HG02759 (cell line): ENCODE data around the gene GTSF1L.

Experiments used
- ATAC-seq: cut with Tn5 transposase; IDR thresholded peaks from one replicate; pipeline ENCODE4 v1.9.1; 2021; ENCODE audit warnings: mild to moderate bottlenecking, moderate library complexity; ENCODE audit not compliant: unreplicated experiment

The GTSF1L gene

GRCh38 chr20:43717616-43717995 lies 9.2 kb downstream of the GTSF1L start:
- no peak for ATAC-seq

GRCh38 chr20:43716757-43717615 lies 9.8 kb downstream of the GTSF1L start:
- ATAC-seq: no peak

DNA sequence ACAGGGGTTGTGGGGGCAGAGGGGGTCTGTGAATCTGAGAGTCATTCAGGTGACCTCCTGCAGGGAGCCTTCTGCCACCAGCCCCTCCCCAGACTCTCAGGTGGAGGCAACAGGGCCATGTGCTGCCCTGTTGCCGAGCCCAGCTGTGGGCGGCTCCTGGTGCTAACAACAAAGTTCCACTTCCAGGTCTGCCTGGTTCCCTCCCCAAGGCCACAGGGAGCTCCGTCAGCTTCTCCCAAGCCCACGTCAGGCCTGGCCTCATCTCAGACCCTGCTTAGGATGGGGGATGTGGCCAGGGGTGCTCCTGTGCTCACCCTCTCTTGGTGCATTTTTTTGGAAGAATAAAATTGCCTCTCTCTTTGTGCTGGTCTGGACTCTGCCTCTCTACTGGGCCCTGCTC lies 10.7 kb downstream of the GTSF1L start:
- no peak for ATAC-seq

- ATAC-seq: no peak
Observed at GRCh38 chr20:43715511-43715910, 11.3 kb downstream of the GTSF1L start.

- no peak for ATAC-seq
Observed at GRCh38 chr20:43715044-43715443, 11.8 kb downstream of the GTSF1L start.

- ATAC-seq: peak; percentile 14
Observed at GRCh38 chr20:43711098-43711654, 15.6 kb downstream of the GTSF1L start.

DNA sequence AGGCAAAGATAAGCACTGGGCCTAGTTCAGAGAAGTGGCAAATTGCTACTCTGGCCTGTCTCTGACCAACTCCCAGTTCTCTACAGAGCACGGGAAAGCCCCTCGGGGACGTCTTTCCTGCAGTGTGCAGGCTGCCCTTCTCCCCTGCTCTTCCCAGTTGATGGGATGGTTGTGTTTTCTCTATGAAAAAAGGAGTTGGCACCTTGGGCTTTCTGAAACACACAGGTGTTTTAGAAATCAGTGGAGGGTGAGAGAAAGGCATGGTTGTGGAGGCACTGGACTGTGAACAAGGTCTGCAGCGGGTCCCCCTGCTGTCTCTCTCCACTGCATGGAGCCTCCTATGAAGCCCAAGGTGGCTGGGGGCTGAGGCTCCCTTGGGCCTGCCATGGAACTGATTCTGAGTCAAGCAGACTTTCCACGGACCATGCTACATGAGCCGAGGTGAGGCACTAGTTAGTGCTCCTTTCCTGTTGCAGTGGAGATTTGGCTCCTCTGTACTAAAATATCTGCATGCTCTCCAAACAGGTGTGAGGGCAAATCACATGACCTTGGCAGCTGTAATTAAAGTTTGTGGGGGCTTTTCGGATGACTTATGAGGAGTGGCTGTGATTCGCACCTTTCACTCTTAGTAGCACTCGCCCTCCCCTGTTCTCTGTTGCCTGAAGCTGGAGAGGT lies 16.3 kb downstream of the GTSF1L start:
- peak; percentile 75 for ATAC-seq

DNA sequence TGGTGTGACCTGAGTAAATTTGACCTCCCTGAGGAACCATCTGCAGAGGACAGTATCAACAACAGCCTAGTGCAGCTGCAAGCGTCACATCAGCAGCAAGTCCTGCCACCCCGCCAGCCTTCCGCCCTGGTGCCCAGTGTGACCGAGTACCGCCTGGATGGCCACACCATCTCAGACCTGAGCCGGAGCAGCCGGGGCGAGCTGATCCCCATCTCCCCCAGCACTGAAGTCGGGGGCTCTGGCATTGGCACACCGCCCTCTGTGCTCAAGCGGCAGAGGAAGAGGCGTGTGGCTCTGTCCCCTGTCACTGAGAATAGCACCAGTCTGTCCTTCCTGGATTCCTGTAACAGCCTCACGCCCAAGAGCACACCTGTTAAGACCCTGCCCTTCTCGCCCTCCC lies 24.3 kb downstream of the GTSF1L start:
- no peak for ATAC-seq

- ATAC-seq: no peak
Observed at GRCh38 chr20:43700627-43701026, 26.2 kb downstream of the GTSF1L start.

- ATAC-seq: no peak
Observed at GRCh38 chr20:43699941-43700565, 26.7 kb downstream of the GTSF1L start.

DNA sequence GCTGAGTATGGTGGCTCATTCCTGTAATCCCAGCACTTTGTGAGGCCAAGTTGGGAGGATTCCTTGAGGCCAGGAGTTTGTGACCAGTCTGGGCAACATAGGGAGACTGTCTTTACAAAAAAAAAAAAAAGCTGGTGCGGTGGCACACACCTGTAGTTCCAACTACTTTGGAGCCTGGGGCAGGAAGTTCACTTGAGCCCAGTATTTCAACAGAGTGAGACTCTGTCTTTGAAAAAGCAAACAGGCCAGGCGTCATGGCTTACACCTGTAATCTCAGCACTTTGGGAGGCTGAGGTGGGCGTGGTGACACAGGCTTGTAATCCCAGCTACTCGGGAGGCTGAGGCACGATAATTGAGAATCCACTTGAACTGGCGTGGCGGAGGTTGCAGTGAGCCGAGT lies 31.2 kb downstream of the GTSF1L start:
- no peak for ATAC-seq

- ATAC-seq: no peak
Observed at GRCh38 chr20:43694763-43695162, 32.0 kb downstream of the GTSF1L start.

DNA sequence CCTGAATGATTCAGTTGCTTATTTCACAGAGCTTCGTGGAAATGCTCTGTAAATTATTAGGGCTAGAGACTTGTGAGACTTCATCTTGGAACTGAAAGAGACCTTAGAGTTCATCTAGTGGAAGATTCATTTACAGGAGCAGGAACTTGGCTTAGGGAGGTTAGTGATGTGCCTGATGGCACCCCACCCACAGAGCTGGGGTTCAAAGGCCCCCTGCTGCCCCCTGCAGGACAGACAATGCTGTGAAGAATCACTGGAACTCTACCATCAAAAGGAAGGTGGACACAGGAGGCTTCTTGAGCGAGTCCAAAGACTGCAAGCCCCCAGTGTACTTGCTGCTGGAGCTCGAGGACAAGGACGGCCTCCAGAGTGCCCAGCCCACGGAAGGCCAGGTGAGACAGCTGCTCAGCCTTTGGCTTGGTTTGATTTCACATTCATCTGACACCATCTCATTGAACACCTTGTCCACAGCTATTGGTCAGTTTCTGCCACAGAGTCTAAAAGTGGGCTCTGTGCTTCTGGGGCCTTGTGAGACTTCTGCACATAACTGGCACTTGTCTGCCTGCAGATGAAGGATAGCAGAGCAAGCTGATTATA lies 34.8 kb downstream of the GTSF1L start:
- peak; percentile 49 for ATAC-seq

DNA sequence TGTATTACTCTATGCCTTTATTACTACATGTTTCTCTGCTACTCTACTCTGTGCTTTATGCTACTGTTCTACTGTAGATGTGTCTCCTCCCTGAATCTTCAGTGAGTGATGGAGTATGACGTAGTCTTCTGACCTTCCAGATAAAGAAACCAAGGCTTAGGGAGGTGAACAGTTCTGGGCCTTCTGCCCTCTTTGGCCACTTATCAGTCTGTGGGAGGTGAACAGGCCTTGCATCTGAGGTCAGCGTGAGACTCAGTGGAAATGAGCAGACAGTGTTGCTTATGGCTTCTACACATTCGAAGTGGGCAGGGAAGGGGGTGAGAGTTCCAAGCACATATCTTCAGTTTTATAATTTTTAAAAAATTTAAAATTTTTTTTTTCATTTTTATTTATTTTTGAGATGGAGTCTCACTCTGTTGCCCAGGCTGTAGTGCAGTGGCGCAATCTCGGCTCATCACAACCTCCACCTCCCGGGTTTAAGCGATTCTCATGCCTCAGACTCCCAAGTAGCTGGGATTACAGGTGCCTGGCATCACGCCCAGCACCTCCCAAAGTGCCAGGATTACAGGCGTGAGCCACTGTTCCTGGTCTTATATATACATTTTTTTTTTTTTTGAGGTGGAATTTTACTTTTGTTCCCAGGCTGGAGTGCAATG lies 35.7 kb downstream of the GTSF1L start:
- no peak for ATAC-seq

DNA sequence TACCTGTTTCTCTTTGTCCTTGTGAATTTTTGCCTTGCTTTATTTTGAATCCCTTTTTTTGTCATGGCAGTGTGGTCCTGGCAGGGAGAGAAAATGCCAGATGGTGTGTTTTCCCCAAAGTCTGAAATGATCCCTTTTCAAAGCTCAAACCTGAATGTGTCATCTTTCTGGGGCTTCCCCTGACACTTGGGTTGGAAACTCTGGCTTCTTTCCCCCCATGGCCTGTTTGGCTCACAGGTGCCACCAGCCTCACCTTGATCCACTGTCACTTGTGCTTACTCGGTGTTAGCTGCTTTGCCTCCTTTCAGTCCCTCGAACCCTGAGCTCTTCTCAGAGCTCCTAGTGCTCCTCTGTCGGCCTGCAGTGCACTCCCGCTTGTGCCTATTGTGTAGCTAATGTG lies 37.6 kb downstream of the GTSF1L start:
- ATAC-seq: no peak

GRCh38 chr20:43686820-43687219 lies 40.0 kb downstream of the GTSF1L start:
- no peak for ATAC-seq

- ATAC-seq: no peak
Observed at GRCh38 chr20:43682446-43682845, 44.4 kb downstream of the GTSF1L start.

DNA sequence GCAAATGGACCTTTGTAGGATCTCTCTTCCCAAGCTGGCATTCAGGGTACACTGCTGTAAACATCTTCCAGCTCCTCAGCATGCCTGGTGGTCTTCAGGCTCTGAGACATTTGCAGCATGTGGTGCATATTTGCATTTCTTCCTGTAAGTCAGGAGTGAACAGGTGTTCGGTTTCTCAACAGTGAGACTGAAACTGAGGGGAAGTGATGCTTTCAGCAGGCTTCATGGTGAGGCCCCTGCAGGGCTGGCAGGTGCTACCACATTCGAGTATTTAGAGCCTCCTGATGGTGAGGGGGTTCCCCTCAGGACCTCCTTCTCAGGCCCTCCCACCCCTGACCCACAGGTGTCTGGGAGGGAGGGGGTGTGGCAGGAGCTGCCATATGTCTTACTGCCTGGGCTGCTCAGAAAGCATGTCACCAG lies 44.8 kb downstream of the GTSF1L start:
- ATAC-seq: peak; percentile 90

DNA sequence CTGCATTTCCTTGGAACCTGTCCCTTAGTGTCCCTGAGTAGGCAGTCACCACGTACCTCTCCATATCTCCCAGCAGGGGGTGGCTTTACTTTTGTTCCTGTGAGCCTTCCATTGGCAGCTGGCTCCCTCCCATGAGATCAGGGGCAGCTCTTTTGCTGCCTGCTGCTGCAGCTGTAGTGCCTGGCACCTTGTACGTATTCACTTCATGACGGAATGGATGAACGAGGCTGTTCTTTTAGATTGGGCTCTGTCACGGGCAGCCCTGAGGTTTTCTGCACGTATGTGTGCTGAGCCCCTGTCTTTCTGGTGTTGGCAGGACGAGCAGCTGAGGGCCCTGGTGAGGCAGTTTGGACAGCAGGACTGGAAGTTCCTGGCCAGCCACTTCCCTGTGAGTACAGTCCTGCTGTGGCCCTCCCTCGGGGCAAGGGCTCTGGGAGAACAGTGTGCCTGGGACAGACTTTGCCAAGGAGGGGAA lies 45.3 kb downstream of the GTSF1L start:
- ATAC-seq: peak; percentile 31

GRCh38 chr20:43680981-43681380 lies 45.8 kb downstream of the GTSF1L start:
- peak; percentile 18 for ATAC-seq

DNA sequence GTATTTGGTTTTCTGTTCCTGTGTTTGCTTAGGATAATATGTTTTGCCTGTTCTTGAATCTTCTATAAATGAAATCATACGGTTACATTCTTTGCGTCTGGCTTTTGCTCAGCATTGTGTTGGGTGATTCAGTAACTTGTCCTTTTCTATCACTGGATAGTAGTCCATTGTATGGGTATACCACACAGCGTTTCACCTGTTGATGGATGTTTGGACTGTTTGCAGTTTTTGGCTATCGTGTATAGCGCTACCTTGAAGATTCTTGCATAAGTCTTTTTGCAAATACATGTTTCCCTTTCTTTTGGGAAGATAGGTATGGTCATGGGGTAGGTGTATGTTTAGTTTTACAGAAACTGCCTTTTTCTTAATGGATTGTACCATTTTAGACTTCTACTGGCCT lies 50.4 kb downstream of the GTSF1L start:
- ATAC-seq: no peak
